GM21447 (cell line): ENCODE measurements around the gene GIGYF2.
"Not testable (repeated sequence)": the region's sequence is repeated elsewhere in the genome, so short reads cannot be mapped to it uniquely, and the experiment has no call there.

Source experiments
- ATAC-seq: cut with Tn5 transposase; IDR thresholded peaks from one replicate; pipeline ENCODE4 v1.9.1; 2021; ENCODE audit not compliant: unreplicated experiment

GIGYF2 gene

GRCh38 chr2:232687382-232688160 is 9.6 kb upstream of the GIGYF2 start:
- no peak for ATAC-seq

GRCh38 chr2:232688201-232688600 is 8.9 kb upstream of the GIGYF2 start:
- ATAC-seq, result no peak

GRCh38 chr2:232689152-232689910 is 7.8 kb upstream of the GIGYF2 start:
- no peak for ATAC-seq

GRCh38 chr2:232691117-232691516 is 6.0 kb upstream of the GIGYF2 start:
- ATAC-seq, result not testable (repeated sequence)

- ATAC-seq, result no peak
Measured at GRCh38 chr2:232693344-232693743, 3.8 kb upstream of the GIGYF2 start.

- ATAC-seq, result no peak
Measured at GRCh38 chr2:232696609-232697058, 497 bp upstream of the GIGYF2 start.

- ATAC-seq, result peak; percentile 28
Measured at GRCh38 chr2:232697807-232698110, 628 bp downstream of the GIGYF2 start.

- ATAC-seq, result no peak
Measured at GRCh38 chr2:232698556-232699091, 1.5 kb downstream of the GIGYF2 start.

- no peak for ATAC-seq
Measured at GRCh38 chr2:232699110-232699509, 2.0 kb downstream of the GIGYF2 start.

GRCh38 chr2:232700154-232700553 is 3.0 kb downstream of the GIGYF2 start:
- no peak for ATAC-seq

GRCh38 chr2:232707076-232707475 is 9.9 kb downstream of the GIGYF2 start:
- ATAC-seq, result no peak

- no peak for ATAC-seq
Measured at GRCh38 chr2:232713505-232713904, 16.4 kb downstream of the GIGYF2 start.

- ATAC-seq, result no peak
Measured at GRCh38 chr2:232714969-232715368, 17.8 kb downstream of the GIGYF2 start.

GRCh38 chr2:232720056-232720455 is 22.9 kb downstream of the GIGYF2 start:
- not testable (repeated sequence) for ATAC-seq

- ATAC-seq, result no peak
Measured at GRCh38 chr2:232721261-232721660, 24.1 kb downstream of the GIGYF2 start.

- ATAC-seq, result no peak
Measured at GRCh38 chr2:232721882-232722281, 24.8 kb downstream of the GIGYF2 start.

GRCh38 chr2:232723027-232723426 is 25.9 kb downstream of the GIGYF2 start:
- no peak for ATAC-seq

GRCh38 chr2:232728785-232729184 is 31.7 kb downstream of the GIGYF2 start:
- no peak for ATAC-seq

GRCh38 chr2:232731470-232731869 is 34.3 kb downstream of the GIGYF2 start:
- no peak for ATAC-seq

GRCh38 chr2:232741294-232741693 is 44.2 kb downstream of the GIGYF2 start:
- no peak for ATAC-seq

- ATAC-seq, result no peak
Measured at GRCh38 chr2:232741972-232742371, 44.8 kb downstream of the GIGYF2 start.

- ATAC-seq, result no peak
Measured at GRCh38 chr2:232744963-232745362, 47.8 kb downstream of the GIGYF2 start.
